Lower leg skin (tissue), 3 donors: ENCODE data around the gene MCTP1.
"Not testable (repeated sequence)": the region's sequence is repeated elsewhere in the genome, so short reads cannot be mapped to it uniquely, and the experiment has no call there.

Experiments
- POLR2A ChIP-seq, 2 donors: fragments of 450-650 bp; IDR thresholded peaks; one replicate each; pipeline ENCODE4 v1.6.1; 2016 to 2017; ENCODE audit warnings: antibody characterized with exemption in 2 of 2, mild to moderate bottlenecking in 1 of 2, moderate library complexity in 1 of 2
- TF ChIP-seq, protein P1 (sequence below), 3 donors: fragments of 450-650 bp; IDR thresholded peaks; one replicate each; pipeline ENCODE4 v1.5.1; 2016; ENCODE audit warnings: antibody characterized with exemption in 3 of 3, mild to moderate bottlenecking in 3 of 3, moderate library complexity in 2 of 3

DNA sequence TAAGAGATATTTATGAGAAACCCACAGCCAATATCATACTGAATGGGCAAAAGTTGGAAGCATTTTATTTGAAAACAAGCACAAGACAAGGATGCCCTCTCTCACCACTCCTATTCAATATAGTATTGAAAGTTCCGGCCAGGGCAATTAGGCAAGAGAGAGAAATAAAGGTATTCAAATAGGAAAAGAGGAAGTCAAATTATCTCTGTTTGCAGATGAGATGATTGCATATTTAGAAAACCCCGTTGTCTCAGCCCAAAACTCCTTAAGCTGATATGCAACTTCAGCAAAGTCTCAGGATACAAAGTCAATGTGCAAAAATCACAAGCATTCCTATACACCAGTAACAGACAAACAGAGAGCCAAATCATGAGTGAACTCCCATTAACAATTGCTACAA lies 325.6 kb downstream of the MCTP1 start:
- TF ChIP-seq, protein P1, sequence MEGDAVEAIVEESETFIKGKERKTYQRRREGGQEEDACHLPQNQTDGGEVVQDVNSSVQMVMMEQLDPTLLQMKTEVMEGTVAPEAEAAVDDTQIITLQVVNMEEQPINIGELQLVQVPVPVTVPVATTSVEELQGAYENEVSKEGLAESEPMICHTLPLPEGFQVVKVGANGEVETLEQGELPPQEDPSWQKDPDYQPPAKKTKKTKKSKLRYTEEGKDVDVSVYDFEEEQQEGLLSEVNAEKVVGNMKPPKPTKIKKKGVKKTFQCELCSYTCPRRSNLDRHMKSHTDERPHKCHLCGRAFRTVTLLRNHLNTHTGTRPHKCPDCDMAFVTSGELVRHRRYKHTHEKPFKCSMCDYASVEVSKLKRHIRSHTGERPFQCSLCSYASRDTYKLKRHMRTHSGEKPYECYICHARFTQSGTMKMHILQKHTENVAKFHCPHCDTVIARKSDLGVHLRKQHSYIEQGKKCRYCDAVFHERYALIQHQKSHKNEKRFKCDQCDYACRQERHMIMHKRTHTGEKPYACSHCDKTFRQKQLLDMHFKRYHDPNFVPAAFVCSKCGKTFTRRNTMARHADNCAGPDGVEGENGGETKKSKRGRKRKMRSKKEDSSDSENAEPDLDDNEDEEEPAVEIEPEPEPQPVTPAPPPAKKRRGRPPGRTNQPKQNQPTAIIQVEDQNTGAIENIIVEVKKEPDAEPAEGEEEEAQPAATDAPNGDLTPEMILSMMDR (IDR thresholded peaks at IDR 0.05) = not testable (repeated sequence)
- TF ChIP-seq POLR2A (IDR thresholded peaks at IDR 0.05) = not testable (repeated sequence)
